MG63 (cell line): ENCODE results near the gene NUDT1. TPM values are rescaled to one million over a fixed set of nuclear protein-coding genes. Genes with fewer than 3 reads are reported as not detected.

Source experiments
- DNase-seq: peaks from one replicate; pipeline ENCODE4 v3.0.0-alpha.2; 2020
- H3K27me3 ChIP-seq: fragments of 250-450 bp; sonication (Bioruptor Pico); 2 replicates; pipeline ENCODE4 v1.5.1; 2020; ENCODE audit warnings: mild to moderate bottlenecking, moderate library complexity
- H3K36me3 ChIP-seq: fragments of 250-450 bp; sonication (Bioruptor Pico); 2 replicates; pipeline ENCODE4 v1.5.1; 2020; ENCODE audit warnings: mild to moderate bottlenecking, moderate library complexity
- H3K4me3 ChIP-seq: fragments of 250-450 bp; sonication (Bioruptor Pico); 2 replicates; pipeline ENCODE4 v1.5.1; 2020; ENCODE audit warnings: mild to moderate bottlenecking, moderate library complexity
- H3K9me3 ChIP-seq: fragments of 250-450 bp; sonication (Bioruptor Pico); 2 replicates; pipeline ENCODE4 v1.5.1; 2020; ENCODE audit warnings: mild to moderate bottlenecking, moderate library complexity
- total RNA-seq: library from RNA; depleted of rRNA; stranded (reverse); fragments of >200 nt; shearing (Covaris generic); gene quantifications from 2 replicates; pipeline ENCODE4 v1.2.3, GENCODE V29; 2014; ENCODE audit warnings: low replicate concordance; rRNA removed

Gene NUDT1
- total RNA-seq, result 46.6 and 68.4 TPM in 2 replicates

DNA sequence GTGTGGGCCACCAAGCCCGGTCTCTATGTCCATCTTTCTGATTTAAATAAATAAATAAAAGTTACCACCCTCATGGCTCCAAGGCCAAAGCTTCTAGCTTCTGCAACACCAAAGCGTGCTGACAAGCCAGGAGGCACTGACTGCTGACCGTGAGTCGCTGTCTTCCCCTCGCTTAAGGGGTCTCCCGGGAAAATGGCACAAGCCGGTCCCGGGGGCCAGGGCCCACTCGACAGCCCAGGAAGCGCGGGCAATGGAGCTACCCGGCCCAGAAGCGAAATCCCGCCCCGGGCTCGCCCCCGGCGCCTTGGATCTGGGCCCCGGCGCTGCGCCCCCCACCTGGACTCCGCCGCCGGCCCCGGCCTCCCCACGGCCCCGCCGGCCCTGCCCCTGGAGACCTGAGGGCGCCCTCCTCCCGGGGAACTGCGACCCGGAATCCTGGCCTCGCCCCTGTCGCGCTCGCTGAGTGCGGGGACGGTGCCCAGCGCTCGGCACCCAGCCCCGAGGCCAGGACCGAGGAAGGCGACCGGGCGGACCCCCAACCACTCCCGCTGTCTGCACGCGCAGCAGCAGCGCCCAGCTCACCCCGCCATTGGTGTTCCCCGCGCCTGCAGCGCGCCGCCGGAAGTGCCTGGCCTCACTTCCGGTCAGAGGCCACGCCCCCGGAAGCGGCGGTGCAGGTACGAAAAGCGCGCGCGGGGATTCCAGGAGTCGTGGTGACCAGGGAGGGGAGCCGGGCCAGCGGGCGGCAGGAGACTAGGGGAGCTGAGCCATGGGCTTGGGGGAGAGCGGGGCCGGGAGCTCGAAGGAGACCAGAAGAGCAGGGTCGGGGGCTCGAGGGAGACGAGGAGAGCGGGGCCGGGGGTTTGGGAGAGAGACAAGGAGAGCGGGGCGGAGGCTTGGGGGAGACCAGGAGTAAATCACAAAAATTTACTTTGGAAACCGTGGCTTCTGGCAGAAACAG lies at the start of gene NUDT1, which contains the start of gene MRM2:
TSS of gene NUDT1 (plus strand) at position 647 of the 961 bp plus-strand sequence. CDS start 2,349 bp downstream, outside the sequence.
TSS of gene MRM2 (minus strand) at position 626 of the 961 bp plus-strand sequence. CDS start at position 590, 36 bp downstream.
- Histone ChIP-seq H3K27me3 (no peaks in the 10 kb centered on the region), H3K36me3 (peaks cover 34% of the 10 kb centered on the region), H3K4me3 (peak within 1 kb of the TSS; percentile 68), H3K9me3 (no peaks in the 10 kb centered on the region)
- DNase-seq, result peak; percentile 83

GRCh38 chr7:2192831-2193534 lies 49.0 kb upstream of the NUDT1 start:
- H3K4me3 ChIP-seq, result no peak overlapping the region
- DNase-seq, result no peak
- H3K36me3 ChIP-seq, result peaks cover 22% of the 10 kb centered on the region
- peaks cover 3% of the 10 kb centered on the region for H3K9me3 ChIP-seq
- H3K27me3 ChIP-seq, result no peaks in the 10 kb centered on the region

- Histone ChIP-seq H3K27me3 (no peaks in the 10 kb centered on the region), H3K36me3 (peaks cover 20% of the 10 kb centered on the region), H3K9me3 (peaks cover 3% of the 10 kb centered on the region), H3K4me3 (no peak overlapping the region)
- DNase-seq, result no peak
Measured at GRCh38 chr7:2193575-2194305, 48.3 kb upstream of the NUDT1 start.

DNA sequence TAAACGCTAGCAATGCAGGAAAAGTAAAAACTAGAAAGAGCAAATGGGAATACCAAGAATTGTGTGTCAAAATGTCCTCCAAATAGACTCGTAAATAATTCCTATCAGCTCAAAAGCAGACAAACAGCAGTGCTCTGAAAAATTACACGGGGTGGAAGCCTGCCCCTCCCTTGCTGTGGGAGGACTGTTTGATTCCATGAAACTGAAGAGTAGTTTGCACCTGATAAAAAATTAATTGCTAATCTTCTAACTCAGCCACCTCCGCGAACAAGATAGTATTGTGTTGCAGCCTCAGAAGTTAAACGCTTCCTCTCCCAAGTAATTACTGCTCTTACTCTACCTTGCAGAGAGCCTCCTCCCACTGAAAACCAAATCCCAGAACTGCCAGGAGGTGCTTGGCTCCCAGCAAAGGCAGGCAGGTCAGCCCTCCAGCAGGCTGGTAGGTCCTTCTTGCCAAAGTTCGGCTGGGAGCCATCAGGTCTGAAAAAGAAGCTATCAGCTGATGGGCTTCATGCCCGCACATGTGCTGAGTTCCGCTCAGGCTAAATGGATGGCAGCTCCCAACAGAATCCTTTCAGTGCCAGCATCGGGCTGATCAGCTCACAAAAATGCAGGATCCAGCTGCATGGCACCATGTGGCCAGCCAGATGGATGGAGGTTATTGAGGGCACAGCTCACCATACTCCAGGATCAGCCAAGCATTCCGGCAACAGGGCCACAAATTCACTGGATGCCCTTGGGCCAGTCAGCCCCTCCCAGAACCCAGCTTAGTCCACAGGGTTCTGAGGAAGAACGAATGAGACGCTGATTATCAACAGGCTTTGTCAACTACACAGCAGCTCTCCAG lies 46.4 kb upstream of the NUDT1 start:
- H3K4me3 ChIP-seq, result no peak overlapping the region
- H3K27me3 ChIP-seq, result no peaks in the 10 kb centered on the region
- no peak for DNase-seq
- peaks cover 25% of the 10 kb centered on the region for H3K36me3 ChIP-seq
- peaks cover 3% of the 10 kb centered on the region for H3K9me3 ChIP-seq

GRCh38 chr7:2196381-2197378 lies 45.3 kb upstream of the NUDT1 start:
- Histone ChIP-seq H3K36me3 (peaks cover 25% of the 10 kb centered on the region), H3K4me3 (no peak overlapping the region), H3K27me3 (no peaks in the 10 kb centered on the region), H3K9me3 (peaks cover 3% of the 10 kb centered on the region)
- no peak for DNase-seq

- no peak for DNase-seq
- H3K4me3 ChIP-seq, result no peak overlapping the region
- H3K9me3 ChIP-seq, result peaks cover 3% of the 10 kb centered on the region
- H3K36me3 ChIP-seq, result peaks cover 25% of the 10 kb centered on the region
- H3K27me3 ChIP-seq, result no peaks in the 10 kb centered on the region
Measured at GRCh38 chr7:2197436-2198155, 44.4 kb upstream of the NUDT1 start.

DNA sequence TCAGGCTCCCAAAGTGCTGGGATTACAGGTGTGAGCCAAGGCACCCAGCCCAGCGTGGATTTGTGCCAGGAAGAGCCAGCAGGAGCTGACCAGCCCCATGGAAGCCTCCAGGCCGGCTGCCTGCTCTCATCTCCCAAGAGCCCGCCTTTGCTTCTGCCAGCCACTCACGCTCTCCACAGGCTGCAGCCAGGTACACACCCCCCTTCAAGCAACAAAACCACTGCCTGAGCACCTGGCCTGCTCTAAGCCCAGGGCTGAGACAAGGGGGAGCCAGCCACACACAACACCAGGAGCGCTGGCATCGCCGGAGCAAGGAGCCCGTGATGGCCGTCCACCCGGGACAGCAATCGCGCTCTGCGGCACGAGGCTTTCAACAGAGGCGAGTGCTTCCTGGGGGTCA lies 43.8 kb upstream of the NUDT1 start:
- Histone ChIP-seq H3K9me3 (peaks cover 3% of the 10 kb centered on the region), H3K4me3 (no peak overlapping the region), H3K27me3 (no peaks in the 10 kb centered on the region), H3K36me3 (peaks cover 25% of the 10 kb centered on the region)
- DNase-seq, result no peak

GRCh38 chr7:2198760-2199159 lies 43.3 kb upstream of the NUDT1 start:
- H3K9me3 ChIP-seq, result peaks cover 3% of the 10 kb centered on the region
- no peak for DNase-seq
- peaks cover 25% of the 10 kb centered on the region for H3K36me3 ChIP-seq
- H3K27me3 ChIP-seq, result no peaks in the 10 kb centered on the region
- no peak overlapping the region for H3K4me3 ChIP-seq

- H3K27me3 ChIP-seq, result no peaks in the 10 kb centered on the region
- peaks cover 3% of the 10 kb centered on the region for H3K9me3 ChIP-seq
- peaks cover 25% of the 10 kb centered on the region for H3K36me3 ChIP-seq
- no peak for DNase-seq
- H3K4me3 ChIP-seq, result no peak overlapping the region
Measured at GRCh38 chr7:2199528-2199927, 42.5 kb upstream of the NUDT1 start.

- Histone ChIP-seq H3K4me3 (no peak overlapping the region), H3K36me3 (peaks cover 24% of the 10 kb centered on the region), H3K27me3 (no peaks in the 10 kb centered on the region), H3K9me3 (peaks cover 2% of the 10 kb centered on the region)
- no peak for DNase-seq
Measured at GRCh38 chr7:2199956-2200583, 42.0 kb upstream of the NUDT1 start.

- no peaks in the 10 kb centered on the region for H3K9me3 ChIP-seq
Measured at GRCh38 chr7:2200584-2200980, 41.4 kb upstream of the NUDT1 start.

DNA sequence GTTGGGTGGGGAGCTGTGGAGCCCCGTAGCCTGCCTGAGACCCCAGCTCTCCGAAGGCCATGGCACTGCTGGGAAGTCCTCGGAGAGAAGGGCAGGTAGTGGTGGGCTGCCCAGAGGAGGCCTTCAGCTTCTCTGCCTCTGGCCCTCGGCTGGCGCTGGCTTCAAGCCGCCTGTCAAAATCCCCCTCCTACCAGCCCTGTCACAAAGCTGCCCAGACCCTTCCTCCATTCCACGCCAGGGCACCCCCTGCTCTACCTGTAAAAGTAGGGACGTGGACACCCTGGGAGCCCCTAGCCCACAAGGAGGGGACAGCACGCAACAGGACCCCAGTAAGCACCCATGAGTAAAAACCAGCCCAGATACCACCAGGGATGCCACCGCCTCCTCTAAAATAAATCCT lies 40.9 kb upstream of the NUDT1 start:
- Histone ChIP-seq H3K36me3 (peaks cover 15% of the 10 kb centered on the region), H3K4me3 (no peak overlapping the region), H3K9me3 (no peaks in the 10 kb centered on the region), H3K27me3 (no peaks in the 10 kb centered on the region)
- DNase-seq, result no peak

More at GRCh38 chr7:2200584-2200980, 41.4 kb upstream of the NUDT1 start:
- Histone ChIP-seq H3K36me3 (peaks cover 19% of the 10 kb centered on the region), H3K27me3 (no peaks in the 10 kb centered on the region), H3K4me3 (no peak overlapping the region)
- no peak for DNase-seq

DNA sequence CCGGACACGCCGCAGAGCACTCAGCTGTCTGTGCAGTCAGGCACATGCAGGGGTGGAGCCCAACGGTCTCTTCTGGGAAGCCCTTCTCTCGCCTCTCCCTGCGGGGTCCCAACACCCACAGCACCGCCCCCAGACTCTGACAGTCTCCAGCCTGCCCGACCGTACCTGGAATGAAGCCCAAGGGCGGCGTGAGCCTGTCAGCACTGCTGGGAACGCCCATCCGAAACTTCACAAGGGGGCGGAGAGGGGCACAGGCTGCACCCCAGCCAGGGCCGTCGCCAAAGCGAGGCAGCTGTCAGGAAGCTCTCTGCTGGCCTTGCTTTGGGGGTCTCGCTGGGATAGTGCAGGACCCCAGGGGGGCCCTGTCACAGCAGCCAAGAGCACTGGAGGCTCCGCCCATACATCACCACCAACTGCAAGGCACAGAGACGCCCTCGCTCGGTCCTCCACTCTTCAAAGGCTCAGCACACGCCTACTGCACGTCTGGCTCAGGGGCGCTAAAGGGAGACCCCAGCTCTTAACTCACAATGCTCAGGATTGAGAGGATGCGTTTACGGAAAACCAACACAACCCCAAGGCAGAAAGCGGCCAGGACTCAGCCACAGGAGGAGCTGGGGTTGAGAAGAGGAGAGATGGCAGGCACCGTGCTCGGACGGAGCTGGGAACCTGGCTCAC lies 40.2 kb upstream of the NUDT1 start:
- no peak overlapping the region for H3K4me3 ChIP-seq
- H3K36me3 ChIP-seq, result peaks cover 11% of the 10 kb centered on the region
- DNase-seq, result no peak
- no peaks in the 10 kb centered on the region for H3K9me3 ChIP-seq
- H3K27me3 ChIP-seq, result no peaks in the 10 kb centered on the region
